Measurements from ENCODE around the gene APOA4. TPM values are rescaled to one million over a fixed set of nuclear protein-coding genes. Genes with fewer than 3 reads are reported as not detected.
A peak's percentile ranks its signal among the peaks of the same experiment; 100 is the strongest.
"Not testable (repeated sequence)": the region's sequence is repeated elsewhere in the genome, so short reads cannot be mapped to it uniquely, and the experiment has no call there.

APOA4 gene
- total and polyA plus RNA-seq, 2 donors (not counting 3 experiments of a cell fraction or from before 2014, with no cell fraction given), result not detected

- Histone ChIP-seq H3K27me3 (ENCODE audit: control insufficient read depth in 2 of 2, insufficient read depth in 2 of 2, low read length in 2 of 2) (no peaks in the 10 kb centered on the region), H3K79me2 (ENCODE audit: control insufficient read depth, insufficient read depth, low read length) (no peaks in the 10 kb centered on the region), H3K9me3 (replicated peaks; ENCODE audit: control insufficient read depth, insufficient read depth, low read length) (no peaks in the 10 kb centered on the region), H3K4me3 (replicated peaks in 1 of 3; ENCODE audit: insufficient read depth in 1 of 3, low read depth in 1 of 3, low read length in 3 of 3) (peak overlapping the region; percentile 1 to 32 (median 15)), H3K36me3 (ENCODE audit: control insufficient read depth in 2 of 2, extremely low read depth in 1 of 2, insufficient read depth in 2 of 2, low read length in 2 of 2) (no peaks in the 10 kb centered on the region), H2AFZ (ENCODE audit: low read depth, low read length) (peak overlapping the region; percentile 69), H3K4me2 (ENCODE audit: insufficient read depth, low read length) (peak overlapping the region; percentile 40), H3K9me1 (replicated peaks; ENCODE audit: control insufficient read depth, extremely low read depth, insufficient read depth, low read length) (no peaks in the 10 kb centered on the region), H3K27ac (ENCODE audit: insufficient read depth, low read depth, low read length) (no peak overlapping the region), H3K9ac (replicated peaks; ENCODE audit: extremely low read depth, insufficient read depth, low read length) (no peak overlapping the region), H4K20me1 (replicated peaks; ENCODE audit: control insufficient read depth, extremely low read depth, insufficient read depth, low read length) (no peaks in the 10 kb centered on the region), H3K4me1 (ENCODE audit: control insufficient read depth, extremely low read depth, insufficient read depth, low read length) (peaks cover 6% of the 10 kb centered on the region)
- TF ChIP-seq POLR2AphosphoS5 (IDR thresholded peaks at IDR 0.05; ENCODE audit: insufficient read depth, low read depth, low read length) (no peak), POLR2A (IDR thresholded peaks at IDR 0.05; ENCODE audit: low read depth, low read length) (no peak), JUN (IDR thresholded peaks at IDR 0.05; ENCODE audit: borderline replicate concordance, insufficient read depth, insufficient read length, low read depth) (no peak), MAX (IDR thresholded peaks at IDR 0.05; ENCODE audit: insufficient read depth, insufficient read length) (no peak), CTCF (IDR thresholded peaks at IDR 0.05; ENCODE audit: extremely low read depth in 1 of 2, insufficient read depth in 1 of 2, low read depth in 1 of 2, low read length in 2 of 2) (no peak), MYC (IDR thresholded peaks at IDR 0.05; ENCODE audit: low read depth, low read length) (no peak), EZH2 (IDR thresholded peaks at IDR 0.05; ENCODE audit: borderline replicate concordance, low read depth, low read length, severe bottlenecking) (no peak), FOS (IDR thresholded peaks at IDR 0.05; ENCODE audit: borderline replicate concordance, insufficient read depth, low read length) (no peak), GATA2 (IDR thresholded peaks at IDR 0.05; ENCODE audit: insufficient read depth, insufficient read length, low read depth, low read length) (no peak)
- FAIRE-seq (no peak), DNase-seq (ENCODE audit: low read depth, low spot score) (peak; percentile 7)
- CTCF ChIA-PET, result interaction anchor here (0.7 to 5.0 kb wide), 33 partner anchors 9 to 391 kb away, joined by 3 to 272 read pairs (median 5); partner anchors contain the start of genes APOA4, APOA5, BUD13 and PAFAH1B2
- dilution Hi-C loops (cut with MboI; ENCODE audit: extremely low pct_ligation_motif_present, low sequenced_read_pairs), result no loop called here
- no TSS peak for BruUV-seq (replicated peaks)
- intact Hi-C loops (cut with micrococcal nuclease), result loop anchor here (5.0 kb wide), 1 partner anchor 103 kb away; no protein-coding TSS in a partner anchor
- POLR2A ChIA-PET, result interaction anchor here (0.5 to 1.2 kb wide), 2 partner anchors 45 to 163 kb away, joined by 4 read pairs; no protein-coding TSS in a partner anchor
These were observed 12.1 kb upstream of the APOA4 start for GRCh38 chr11:116835042-116835772.

- H3K4me1 ChIP-seq (ENCODE audit: control insufficient read depth, extremely low read depth, insufficient read depth, low read length); H4K20me1 ChIP-seq (replicated peaks; ENCODE audit: control insufficient read depth, extremely low read depth, insufficient read depth, low read length); H3K9me1 ChIP-seq (replicated peaks; ENCODE audit: control insufficient read depth, extremely low read depth, insufficient read depth, low read length); H3K4me2 ChIP-seq (ENCODE audit: insufficient read depth, low read length); H3K9me3 ChIP-seq (replicated peaks; ENCODE audit: control insufficient read depth, insufficient read depth, low read length); H3K27me3 ChIP-seq (ENCODE audit: control insufficient read depth in 2 of 2, insufficient read depth in 2 of 2, low read length in 2 of 2); H3K36me3 ChIP-seq (ENCODE audit: control insufficient read depth in 2 of 2, extremely low read depth in 1 of 2, insufficient read depth in 2 of 2, low read length in 2 of 2); H3K4me3 ChIP-seq (replicated peaks in 1 of 3; ENCODE audit: insufficient read depth in 1 of 3, low read depth in 1 of 3, low read length in 3 of 3); DNase-seq (ENCODE audit: low read depth, low spot score); H3K27ac ChIP-seq (ENCODE audit: insufficient read depth, low read depth, low read length); H3K79me2 ChIP-seq (ENCODE audit: control insufficient read depth, insufficient read depth, low read length); FAIRE-seq; H2AFZ ChIP-seq (ENCODE audit: low read depth, low read length); BruUV-seq (replicated peaks); H3K9ac ChIP-seq (replicated peaks; ENCODE audit: extremely low read depth, insufficient read depth, low read length); POLR2A ChIA-PET; dilution Hi-C loops (cut with MboI; ENCODE audit: extremely low pct_ligation_motif_present, low sequenced_read_pairs): not testable (repeated sequence)
- CTCF ChIA-PET, result interaction anchor here (1.3 to 5.0 kb wide), 4 partner anchors 10 to 43 kb away, joined by 3 to 272 read pairs (median 12); partner anchors contain the start of genes APOA4 and APOA5
- intact Hi-C loops (cut with micrococcal nuclease), result loop anchor here (5.0 kb wide), 1 partner anchor 102 kb away; no protein-coding TSS in a partner anchor
These were observed 11.5 kb upstream of the APOA4 start for GRCh38 chr11:116834535-116835041.
